H1 (cell line): Measurements from ENCODE around the gene MLN. TPM values are rescaled to one million over a fixed set of nuclear protein-coding genes. Genes with fewer than 3 reads are reported as not detected.

Source experiments
- CTCF ChIA-PET: fragments of 300-600 bp; sonication (Branson Sonifier 250); formaldehyde crosslinking; loops from one replicate; lab custom pipeline; 2021; ENCODE audit not compliant: partially characterized antibody; lab: Charles Lee
- POLR2A ChIA-PET: fragments of 300-600 bp; sonication (Branson Sonifier 250); formaldehyde crosslinking; loops from one replicate; lab custom pipeline; 2021; ENCODE audit warnings: inconsistent platforms; ENCODE audit not compliant: partially characterized antibody; lab: Charles Lee
- DNase-seq, 2 experiments: peaks; one replicate each; pipeline versions ENCODE4 v3.0.0 to v3.0.0-alpha.2; 2010 to 2022; ENCODE audit warnings: low spot score in 2 of 2, low read depth in 1 of 2, mixed read lengths in 1 of 2
- FAIRE-seq: peaks from 2 replicates; lab custom pipeline; 2011; peaks lifted over from hg19 to GRCh38; lab: Jason Lieb, UNC
- H2AFZ ChIP-seq: 2 replicates; pipeline ENCODE4 v1.8.1; 2012; ENCODE audit warnings: low read length, inconsistent platforms
- H2AK5ac ChIP-seq: 2 replicates; pipeline ENCODE4 v1.6.1; 2013; ENCODE audit warnings: low read depth, low read length
- H2BK120ac ChIP-seq: replicated peaks from 2 replicates; pipeline ENCODE3; 2013; ENCODE audit warnings: low read depth, low read length, inconsistent platforms
- H2BK12ac ChIP-seq: 2 replicates; pipeline ENCODE4 v1.6.1; 2013; ENCODE audit warnings: low read depth, low read length
- H2BK15ac ChIP-seq: 2 replicates; pipeline ENCODE4 v1.6.1; 2013; ENCODE audit warnings: low read length
- H2BK20ac ChIP-seq: 2 replicates; pipeline ENCODE4 v1.6.1; 2013; ENCODE audit warnings: low read length
- H2BK5ac ChIP-seq: 2 replicates; pipeline ENCODE4 v1.6.1; 2013; ENCODE audit warnings: low read depth, low read length
- H3K14ac ChIP-seq: 2 replicates; pipeline ENCODE4 v1.6.1; 2013; ENCODE audit warnings: inconsistent platforms; ENCODE audit not compliant: insufficient read length
- H3K18ac ChIP-seq: 2 replicates; pipeline ENCODE4 v1.6.1; 2013; ENCODE audit warnings: low read length; ENCODE audit errors: extremely low read depth
- H3K23ac ChIP-seq: 2 replicates; pipeline ENCODE4 v1.6.1; 2013; ENCODE audit warnings: inconsistent platforms; ENCODE audit not compliant: insufficient read length
- H3K23me2 ChIP-seq: 2 replicates; pipeline ENCODE4 v1.6.1; 2013; ENCODE audit warnings: low read depth, low read length
- H3K27ac ChIP-seq: 2 replicates; pipeline ENCODE4 v1.6.1; 2011; ENCODE audit warnings: low read depth, low read length, inconsistent platforms
- H3K27me3 ChIP-seq, 4 experiments: replicated peaks in 1 of 4; 1 replicate in 1 of 4; 2 replicates in 3 of 4; pipeline versions ENCODE4 v1.6.1 to v1.8.1; 2011 to 2013; ENCODE audit warnings: low read length in 3 of 4, mild to moderate bottlenecking in 3 of 4, inconsistent platforms in 2 of 4, mixed read lengths in 2 of 4, moderate library complexity in 1 of 4; ENCODE audit not compliant: control insufficient read depth in 3 of 4, insufficient read depth in 3 of 4; ENCODE audit errors: extremely low read depth in 1 of 4
- H3K36me3 ChIP-seq, 4 experiments: 2 replicates each; pipeline versions ENCODE4 v1.6.1 to v1.8.1; 2011 to 2013; ENCODE audit warnings: mild to moderate bottlenecking in 4 of 4, low read length in 3 of 4, moderate library complexity in 2 of 4, control low read depth in 1 of 4, inconsistent platforms in 1 of 4; ENCODE audit not compliant: insufficient read depth in 4 of 4, control insufficient read depth in 2 of 4
- H3K4ac ChIP-seq: replicated peaks from 2 replicates; pipeline ENCODE3; 2013; ENCODE audit warnings: low read length, low read depth, mixed read lengths, inconsistent platforms; ENCODE audit not compliant: insufficient read length
- H3K4me1 ChIP-seq, 4 experiments: replicated peaks in 1 of 4; 1 replicate in 1 of 4; 2 replicates in 3 of 4; pipeline versions ENCODE4 v1.6.1 to v1.8.1; 2011 to 2013; ENCODE audit warnings: low read length in 3 of 4, inconsistent platforms in 2 of 4, mixed read lengths in 1 of 4; ENCODE audit not compliant: insufficient read depth in 4 of 4, control insufficient read depth in 3 of 4
- H3K4me2 ChIP-seq, 2 experiments: 2 replicates each; pipeline versions ENCODE4 v1.6.1 to v1.8.1; 2011 to 2013; ENCODE audit warnings: low read depth in 2 of 2, low read length in 2 of 2, control low read depth in 1 of 2, inconsistent platforms in 1 of 2, mild to moderate bottlenecking in 1 of 2; ENCODE audit not compliant: insufficient read depth in 1 of 2
- H3K4me3 ChIP-seq, 4 experiments: fragments of 200-600, 300-600 bp in 1 of 4; sonication (generic), shearing (Covaris generic), sonication (Bioruptor Twin) in 1 of 4; 2 replicates each; pipeline versions ENCODE4 v1.5.1 to v1.8.1; 2011 to 2016; ENCODE audit warnings: low read length in 4 of 4, low read depth in 3 of 4, control low read depth in 2 of 4, inconsistent platforms in 2 of 4, mild to moderate bottlenecking in 2 of 4, mixed read lengths in 1 of 4, moderate library complexity in 1 of 4; ENCODE audit not compliant: insufficient read depth in 2 of 4; ENCODE audit errors: extremely low read depth in 1 of 4
- H3K56ac ChIP-seq: replicated peaks from 2 replicates; pipeline ENCODE3; 2013; ENCODE audit warnings: low read depth, mild to moderate bottlenecking, mixed read lengths, low read length, inconsistent platforms; ENCODE audit not compliant: insufficient read length
- H3K79me1 ChIP-seq: 2 replicates; pipeline ENCODE4 v1.6.1; 2013; ENCODE audit warnings: low read depth, low read length, control low read depth
- H3K79me2 ChIP-seq, 2 experiments: 2 replicates each; pipeline versions ENCODE4 v1.6.1 to v1.8.1; 2012 to 2013; ENCODE audit warnings: low read length in 2 of 2, mild to moderate bottlenecking in 2 of 2, inconsistent platforms in 1 of 2; ENCODE audit not compliant: insufficient read depth in 2 of 2, control insufficient read depth in 1 of 2
- H3K9ac ChIP-seq, 4 experiments: replicated peaks in 1 of 4; 1 replicate in 1 of 4; 2 replicates in 3 of 4; pipeline versions ENCODE4 v1.6.1 to v1.8.1; 2011 to 2013; ENCODE audit warnings: low read depth in 3 of 4, low read length in 3 of 4, control low read depth in 2 of 4, mild to moderate bottlenecking in 2 of 4, moderate library complexity in 2 of 4, inconsistent platforms in 1 of 4; ENCODE audit errors: extremely low read depth in 1 of 4
- H3K9me3 ChIP-seq, 2 experiments: 2 replicates each; pipeline versions ENCODE4 v1.6.1 to v1.8.1; 2012 to 2013; ENCODE audit warnings: mild to moderate bottlenecking in 2 of 2, moderate library complexity in 2 of 2, control low read depth in 1 of 2, inconsistent platforms in 1 of 2, low read depth in 1 of 2, low read length in 1 of 2, mixed read lengths in 1 of 2; ENCODE audit not compliant: insufficient read depth in 2 of 2
- H4K20me1 ChIP-seq, 2 experiments: replicated peaks in 1 of 2; 2 replicates each; pipeline versions ENCODE3 to v1.8.1; 2011 to 2013; ENCODE audit warnings: inconsistent platforms in 2 of 2, low read length in 2 of 2, mild to moderate bottlenecking in 1 of 2; ENCODE audit not compliant: insufficient read depth in 2 of 2, control insufficient read depth in 1 of 2
- H4K5ac ChIP-seq: 2 replicates; pipeline ENCODE4 v1.6.1; 2013; ENCODE audit warnings: low read length, low read depth, mixed read lengths, inconsistent platforms; ENCODE audit not compliant: insufficient read length
- H4K8ac ChIP-seq: 2 replicates; pipeline ENCODE4 v1.8.0; 2013; ENCODE audit warnings: mild to moderate bottlenecking, moderate library complexity, low read length, inconsistent platforms; ENCODE audit not compliant: insufficient read depth; ENCODE audit errors: extremely low read depth
- H4K91ac ChIP-seq: replicated peaks from 2 replicates; pipeline ENCODE3; 2013; ENCODE audit warnings: low read length, mixed read lengths, inconsistent platforms; ENCODE audit not compliant: insufficient read length
- BACH1 ChIP-seq: IDR thresholded peaks from 2 replicates; pipeline ENCODE4 v1.6.1; 2012; ENCODE audit warnings: low read length, improper control_type of control experiment
- E2F6 ChIP-seq: IDR thresholded peaks from 2 replicates; pipeline ENCODE4 v1.6.1; 2012; ENCODE audit warnings: inconsistent platforms
- ZNF274 ChIP-seq: IDR thresholded peaks from 2 replicates; pipeline ENCODE4 v1.7.0; 2012; ENCODE audit warnings: low read length, borderline replicate concordance; ENCODE audit errors: extremely low read depth
- WGBS, 2 experiments: shearing (Covaris generic) in 1 of 2; methylation state at CpG; one replicate each; pipeline versions ENCODE4 v1.1.6 to v1.1.7; 2013 to 2015; ENCODE audit warnings: low lambda C conversion rate in 2 of 2, mixed read lengths in 2 of 2, inconsistent platforms in 1 of 2, low coverage in 1 of 2, missing lambda C conversion rate in 1 of 2; ENCODE audit not compliant: insufficient replicate concordance in 2 of 2, insufficient coverage in 1 of 2, insufficient read length in 1 of 2; ENCODE audit errors: extremely low coverage in 1 of 2, missing lambda C conversion rate in 1 of 2; 5-methylcytosine and 5-hydroxymethylcytosine counted together
- polyA plus RNA-seq, 7 experiments: library from polyadenylated mRNA; depleted of rRNA in 3 of 7; stranded (reverse) in 5 of 7; unstranded in 2 of 7; fragments of >200 nt in 5 of 7; fragments of 200-250 nt in 2 of 7; gene quantifications; 1 replicate in 5 of 7; 2 replicates in 1 of 7; 4 replicates in 1 of 7; pipeline versions ENCODE4 v1.2.1 to v1.2.3, GENCODE V29; 2011 to 2013; ENCODE audit warnings: missing spikeins in 2 of 7, mixed read lengths in 2 of 7
- total RNA-seq: library from RNA; stranded (reverse); fragmentation: NEBNext Ultra II Directional; extraction: Animal tissue kit (Norgen Biotek cat#: 25700); gene quantifications from 2 replicates; pipeline ENCODE4 v1.2.1, GENCODE V29; 2021

Gene MLN
- total and polyA plus RNA-seq, 2 of the 8 experiments (the other 6 are each of a cell fraction or from before 2014, with no cell fraction given), result not detected

- Histone ChIP-seq H2BK20ac (no peak overlapping the region), H3K9me3 (no peaks in the 10 kb centered on the region), H3K36me3 (no peaks in the 10 kb centered on the region), H2BK12ac (peak overlapping the region; percentile 42; the same call in 1 of the 2 replicates), H3K14ac (no peak overlapping the region), H4K91ac (no peak overlapping the region), H3K79me2 (no peaks in the 10 kb centered on the region), H3K4me1 (peaks cover 13 to 29% (median 20%) of the 10 kb centered on the region in 4 experiments), H2BK15ac (no peak overlapping the region), H3K27me3 (peaks cover 0 to 3% (median 0%) of the 10 kb centered on the region in 4 experiments; a peak in 1 of 7 replicates), H3K18ac (no peak overlapping the region), H3K23ac (no peak overlapping the region), H2BK120ac (no peak overlapping the region), H3K4me3 (no peak overlapping the region), H3K79me1 (no peaks in the 10 kb centered on the region), H3K9ac (no peak overlapping the region), H3K56ac (no peak overlapping the region), H2BK5ac (no peak overlapping the region), H4K5ac (no peak overlapping the region), H4K20me1 (no peaks in the 10 kb centered on the region), H3K4ac (no peak overlapping the region), H4K8ac (no peak overlapping the region), H2AK5ac (no peak overlapping the region), H2AFZ (no peak overlapping the region), H3K27ac (no peak overlapping the region), H3K23me2 (no peaks in the 10 kb centered on the region)
- FAIRE-seq (no peak), DNase-seq (no peak)
- CTCF ChIA-PET, result interaction anchor here (0.6 to 2.0 kb wide), 12 partner anchors 9 to 248 kb away, joined by 3 to 9 read pairs (median 3); no protein-coding TSS in a partner anchor
- POLR2A ChIA-PET, result interaction anchor here (1.8 to 1.9 kb wide), 2 partner anchors 8 to 34 kb away, joined by 4 read pairs; no protein-coding TSS in a partner anchor
- WGBS, 2 experiments, result 78% methylated on average over 9 of the region's 9 CpGs; no CpG with 5 or more reads in 1 of the 2 experiments
- TF ChIP-seq BACH1 (no peak), ZNF274 (no peak), E2F6 (0 out of 2 replicates have a peak, but pooled peaks have one; percentile 19)
- TF ChIP-seq, all 59 proteins: peak for 1
- H3K4me2 ChIP-seq, result no peak overlapping the region
Measured at GRCh38 chr6:33806841-33807240, 3.0 kb upstream of the MLN start.
